ENCODE measurements around the gene GLRA3.
"Not testable (repeated sequence)": the region's sequence is repeated elsewhere in the genome, so short reads cannot be mapped to it uniquely, and the experiment has no call there.

The GLRA3 gene

GRCh38 chr4:174810834-174811233 is 18.2 kb downstream of the GLRA3 start:
- DNase-seq (ENCODE audit: low read depth) = no peak

- no peak for DNase-seq (ENCODE audit: low read depth)
Observed at GRCh38 chr4:174808836-174809235, 20.2 kb downstream of the GLRA3 start.

GRCh38 chr4:174808119-174808518 is 20.9 kb downstream of the GLRA3 start:
- DNase-seq (ENCODE audit: low read depth) = no peak

- DNase-seq (ENCODE audit: low read depth) = no peak
Observed at GRCh38 chr4:174805746-174806145, 23.3 kb downstream of the GLRA3 start.

- no peak for DNase-seq (ENCODE audit: low read depth)
Observed at GRCh38 chr4:174794543-174795094, 34.4 kb downstream of the GLRA3 start.

GRCh38 chr4:174789657-174790056 is 39.4 kb downstream of the GLRA3 start:
- DNase-seq (ENCODE audit: low read depth) = no peak

GRCh38 chr4:174778274-174778986 is 50.6 kb downstream of the GLRA3 start:
- not testable (repeated sequence) for DNase-seq (ENCODE audit: low read depth)

GRCh38 chr4:174775366-174775765 is 53.7 kb downstream of the GLRA3 start:
- DNase-seq (ENCODE audit: low read depth) = no peak

GRCh38 chr4:174764105-174764729 is 64.8 kb downstream of the GLRA3 start:
- no peak for DNase-seq (ENCODE audit: low read depth)

GRCh38 chr4:174763454-174764104 is 65.5 kb downstream of the GLRA3 start:
- DNase-seq (ENCODE audit: low read depth) = no peak

- no peak for DNase-seq (ENCODE audit: low read depth)
Observed at GRCh38 chr4:174761451-174761850, 67.6 kb downstream of the GLRA3 start.

GRCh38 chr4:174757736-174758135 is 71.3 kb downstream of the GLRA3 start:
- DNase-seq (ENCODE audit: low read depth) = no peak

GRCh38 chr4:174753021-174753420 is 76.0 kb downstream of the GLRA3 start:
- DNase-seq (ENCODE audit: low read depth) = no peak

- no peak for DNase-seq (ENCODE audit: low read depth)
Observed at GRCh38 chr4:174752026-174752425, 77.0 kb downstream of the GLRA3 start.

GRCh38 chr4:174749091-174749490 is 80.0 kb downstream of the GLRA3 start:
- no peak for DNase-seq (ENCODE audit: low read depth)

- no peak for DNase-seq (ENCODE audit: low read depth)
Observed at GRCh38 chr4:174746710-174747109, 82.3 kb downstream of the GLRA3 start.

- no peak for DNase-seq (ENCODE audit: low read depth)
Observed at GRCh38 chr4:174742561-174742960, 86.5 kb downstream of the GLRA3 start.

- DNase-seq (ENCODE audit: low read depth) = no peak
Observed at GRCh38 chr4:174739576-174739975, 89.5 kb downstream of the GLRA3 start.

- no peak for DNase-seq (ENCODE audit: low read depth)
Observed at GRCh38 chr4:174734181-174734580, 94.9 kb downstream of the GLRA3 start.

- no peak for DNase-seq (ENCODE audit: low read depth)
Observed at GRCh38 chr4:174717828-174718227, 111.2 kb downstream of the GLRA3 start.

- DNase-seq (ENCODE audit: low read depth) = no peak
Observed at GRCh38 chr4:174716986-174717770, 111.9 kb downstream of the GLRA3 start.
